Activated CD4-positive, CD25-positive, alpha-beta regulatory T cell treated with anti-CD3 and anti-CD28 coated beads, Interleukin-2, amount 50 U/mL, for 16 hours (primary cell): ENCODE results near the gene SLITRK5.

Experiments
- DNase-seq: peaks from one replicate; pipeline ENCODE4 v3.0.0-alpha.2; 2020; ENCODE audit warnings: low read depth, low spot score

Gene SLITRK5

GRCh38 chr13:87709947-87710346 lies 38.8 kb downstream of the SLITRK5 start:
- no peak for DNase-seq

- DNase-seq, result no peak
Observed at GRCh38 chr13:87712012-87712411, 40.8 kb downstream of the SLITRK5 start.
